IPS DF 6.9 (cell line): ENCODE data around the gene SPACA1.
"Not testable (repeated sequence)": the region's sequence is repeated elsewhere in the genome, so short reads cannot be mapped to it uniquely, and the experiment has no call there.

Experiments
- DNase-seq: peaks from one replicate; pipeline ENCODE4 v3.0.0-alpha.2; 2013; ENCODE audit warnings: low read depth, low spot score
- H3K27ac ChIP-seq: one replicate; pipeline ENCODE4 v1.5.1; 2013; ENCODE audit warnings: low read length, control low read depth
- H3K27me3 ChIP-seq: 2 replicates; pipeline ENCODE4 v1.6.1; 2013; ENCODE audit warnings: mild to moderate bottlenecking, low read length; ENCODE audit not compliant: control insufficient read depth, insufficient read depth
- H3K36me3 ChIP-seq: 2 replicates; pipeline ENCODE4 v1.6.1; 2013; ENCODE audit warnings: low read length; ENCODE audit not compliant: control insufficient read depth, insufficient read depth
- H3K4me1 ChIP-seq: 2 replicates; pipeline ENCODE4 v1.6.1; 2013; ENCODE audit warnings: low read length; ENCODE audit not compliant: control insufficient read depth, insufficient read depth
- H3K4me3 ChIP-seq: 2 replicates; pipeline ENCODE4 v1.5.1; 2013; ENCODE audit warnings: mild to moderate bottlenecking, low read length
- H3K9me3 ChIP-seq: 2 replicates; pipeline ENCODE4 v1.6.1; 2013; ENCODE audit warnings: low read length, inconsistent platforms; ENCODE audit not compliant: control insufficient read depth, insufficient read depth
- whole genome bisulfite sequencing: extraction: QIAGEN DNeasy Blood & Tissue Kit; methylation state at CpG from one replicate; pipeline ENCODE4 v1.1.7; 2013; ENCODE audit warnings: mixed read lengths, missing lambda C conversion rate; ENCODE audit not compliant: insufficient read length, insufficient coverage; 5-methylcytosine and 5-hydroxymethylcytosine counted together

SPACA1 gene

GRCh38 chr6:88047510-88048150 lies at the start of gene SPACA1:
Gene SPACA1 (plus strand): TSS chr6:88047841. CDS start chr6:88047906, 65 bp downstream.
- no peaks in the 10 kb centered on the region for H3K27me3 ChIP-seq
- no peak within 1 kb of the TSS for H3K27ac ChIP-seq
- no peaks in the 10 kb centered on the region for H3K9me3 ChIP-seq
- no peak for DNase-seq
- no CpG with 5 or more reads among the region's 77 CpGs for WGBS
- peaks cover 3% of the 10 kb centered on the region; the same call in 1 of the 2 replicates for H3K4me1 ChIP-seq
- H3K4me3 ChIP-seq = no peak within 1 kb of the TSS
- no peaks in the 10 kb centered on the region; the same call in 1 of the 2 replicates for H3K36me3 ChIP-seq

- Histone ChIP-seq H3K4me3 (no peak overlapping the region), H3K36me3 (no peaks in the 10 kb centered on the region), H3K4me1 (no peaks in the 10 kb centered on the region), H3K27me3 (no peaks in the 10 kb centered on the region), H3K27ac (no peak overlapping the region), H3K9me3 (no peaks in the 10 kb centered on the region)
- WGBS = no CpG with 5 or more reads among the region's 1 CpG
- no peak for DNase-seq
These were observed 46.9 kb upstream of the SPACA1 start for GRCh38 chr6:88000713-88001112.

GRCh38 chr6:88001279-88001678 lies 46.4 kb upstream of the SPACA1 start:
- not testable (repeated sequence) for H3K4me3 ChIP-seq, H3K9me3 ChIP-seq
- no CpG with 5 or more reads among the region's 8 CpGs for WGBS

GRCh38 chr6:88004707-88005106 lies 42.9 kb upstream of the SPACA1 start:
- Histone ChIP-seq H3K4me3 (no peak overlapping the region), H3K9me3 (no peaks in the 10 kb centered on the region), H3K27me3 (no peaks in the 10 kb centered on the region), H3K27ac (no peak overlapping the region), H3K36me3 (no peaks in the 10 kb centered on the region), H3K4me1 (no peaks in the 10 kb centered on the region)
- no peak for DNase-seq
- no CpG with 5 or more reads among the region's 4 CpGs for WGBS

More at GRCh38 chr6:88001279-88001678, 46.4 kb upstream of the SPACA1 start:
- not testable (repeated sequence) for H3K4me1 ChIP-seq, DNase-seq, H3K27me3 ChIP-seq, H3K27ac ChIP-seq, H3K36me3 ChIP-seq

GRCh38 chr6:88006557-88006956 lies 41.1 kb upstream of the SPACA1 start:
- DNase-seq = no peak
- no peaks in the 10 kb centered on the region for H3K9me3 ChIP-seq
- no peaks in the 10 kb centered on the region for H3K4me1 ChIP-seq
- no peak overlapping the region for H3K27ac ChIP-seq
- H3K4me3 ChIP-seq = no peak overlapping the region
- WGBS = no CpG with 5 or more reads among the region's 12 CpGs
- no peaks in the 10 kb centered on the region for H3K27me3 ChIP-seq
- H3K36me3 ChIP-seq = no peaks in the 10 kb centered on the region

GRCh38 chr6:88008411-88008810 lies 39.2 kb upstream of the SPACA1 start:
- H3K9me3 ChIP-seq = no peaks in the 10 kb centered on the region
- H3K4me3 ChIP-seq = no peak overlapping the region
- H3K36me3 ChIP-seq = no peaks in the 10 kb centered on the region
- H3K4me1 ChIP-seq = no peaks in the 10 kb centered on the region
- no peak overlapping the region for H3K27ac ChIP-seq
- no peak for DNase-seq
- no CpG with 5 or more reads among the region's 4 CpGs for WGBS
- H3K27me3 ChIP-seq = no peaks in the 10 kb centered on the region

GRCh38 chr6:88008831-88009231 lies 38.8 kb upstream of the SPACA1 start:
- WGBS = no CpG with 5 or more reads among the region's 2 CpGs
- H3K27me3 ChIP-seq = no peaks in the 10 kb centered on the region
- no peaks in the 10 kb centered on the region for H3K4me1 ChIP-seq
- H3K27ac ChIP-seq = no peak overlapping the region
- H3K36me3 ChIP-seq = no peaks in the 10 kb centered on the region
- DNase-seq = no peak
- no peak overlapping the region for H3K4me3 ChIP-seq
- no peaks in the 10 kb centered on the region for H3K9me3 ChIP-seq

GRCh38 chr6:88013015-88013414 lies 34.6 kb upstream of the SPACA1 start:
- no peaks in the 10 kb centered on the region for H3K9me3 ChIP-seq
- H3K27me3 ChIP-seq = no peaks in the 10 kb centered on the region
- no CpG with 5 or more reads among the region's 3 CpGs for WGBS
- no peak overlapping the region for H3K27ac ChIP-seq
- H3K4me3 ChIP-seq = no peak overlapping the region
- no peaks in the 10 kb centered on the region for H3K4me1 ChIP-seq
- H3K36me3 ChIP-seq = no peaks in the 10 kb centered on the region
- no peak for DNase-seq

- no CpG with 5 or more reads among the region's 2 CpGs for WGBS
- Histone ChIP-seq H3K27me3 (no peaks in the 10 kb centered on the region), H3K4me1 (no peaks in the 10 kb centered on the region), H3K9me3 (no peaks in the 10 kb centered on the region), H3K4me3 (no peak overlapping the region), H3K36me3 (no peaks in the 10 kb centered on the region), H3K27ac (no peak overlapping the region)
- no peak for DNase-seq
These were observed 34.1 kb upstream of the SPACA1 start for GRCh38 chr6:88013554-88013953.

GRCh38 chr6:88020439-88020838 lies 27.2 kb upstream of the SPACA1 start:
- WGBS = no CpG with 5 or more reads among the region's 6 CpGs
- H3K4me1 ChIP-seq = no peaks in the 10 kb centered on the region
- DNase-seq = no peak
- no peaks in the 10 kb centered on the region for H3K27me3 ChIP-seq
- H3K27ac ChIP-seq = no peak overlapping the region
- no peaks in the 10 kb centered on the region for H3K36me3 ChIP-seq
- H3K4me3 ChIP-seq = no peak overlapping the region
- no peaks in the 10 kb centered on the region for H3K9me3 ChIP-seq

- no peaks in the 10 kb centered on the region for H3K4me1 ChIP-seq
- H3K36me3 ChIP-seq = no peaks in the 10 kb centered on the region
- no peak for DNase-seq
- no peak overlapping the region for H3K4me3 ChIP-seq
- H3K27ac ChIP-seq = no peak overlapping the region
- WGBS = no CpG with 5 or more reads among the region's 2 CpGs
- peaks cover 3% of the 10 kb centered on the region; the same call in 1 of the 2 replicates for H3K9me3 ChIP-seq
- H3K27me3 ChIP-seq = no peaks in the 10 kb centered on the region
These were observed 22.9 kb upstream of the SPACA1 start for GRCh38 chr6:88024696-88025095.
